NCI-H1048 (cell line): Measurements from ENCODE around the gene MGRN1.
"Not testable (repeated sequence)": the region's sequence is repeated elsewhere in the genome, so short reads cannot be mapped to it uniquely, and the experiment has no call there.

Experiments
- DNase-seq: peaks from one replicate; lab custom pipeline; 2025; lab: John Stamatoyannopoulos, UW

MGRN1 gene

DNA sequence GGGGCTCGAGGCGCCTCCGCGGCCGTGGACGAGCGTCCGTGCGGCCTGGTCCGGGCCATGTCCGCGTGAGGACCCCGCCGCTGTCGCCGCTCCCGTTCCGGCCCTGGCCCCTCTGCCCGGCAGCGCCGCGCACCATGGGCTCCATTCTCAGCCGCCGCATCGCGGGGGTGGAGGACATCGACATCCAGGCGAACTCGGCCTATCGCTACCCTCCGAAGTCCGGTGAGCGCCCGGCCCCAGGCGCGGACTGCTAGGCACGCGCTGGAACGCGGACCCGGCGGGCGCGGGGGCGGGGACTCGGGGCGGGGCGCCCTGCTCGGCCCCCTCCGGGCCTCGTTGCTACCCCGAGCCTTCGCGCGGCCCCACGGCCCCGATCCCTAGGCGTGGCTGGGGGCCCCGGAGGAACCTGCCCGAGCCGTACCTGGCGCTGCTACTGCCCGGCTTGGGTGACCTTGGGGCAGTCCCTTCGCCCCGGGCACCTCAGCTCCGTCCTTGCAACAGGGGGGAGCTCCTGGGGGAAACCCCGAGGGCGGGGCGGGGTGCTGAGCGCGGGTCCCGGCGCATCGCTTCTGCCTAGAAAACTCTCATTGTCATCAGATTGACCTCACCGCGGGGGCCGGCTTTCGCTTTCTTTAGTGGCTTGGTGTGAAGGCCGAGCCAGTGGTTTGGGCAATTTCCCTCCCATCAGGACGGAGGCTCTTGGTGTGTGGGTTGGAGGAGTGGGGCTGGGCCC is 367 bp downstream of the MGRN1 start:
- no peak for DNase-seq

- no peak for DNase-seq
These were observed 1.0 kb downstream of the MGRN1 start for GRCh38 chr16:4625560-4626159.

DNA sequence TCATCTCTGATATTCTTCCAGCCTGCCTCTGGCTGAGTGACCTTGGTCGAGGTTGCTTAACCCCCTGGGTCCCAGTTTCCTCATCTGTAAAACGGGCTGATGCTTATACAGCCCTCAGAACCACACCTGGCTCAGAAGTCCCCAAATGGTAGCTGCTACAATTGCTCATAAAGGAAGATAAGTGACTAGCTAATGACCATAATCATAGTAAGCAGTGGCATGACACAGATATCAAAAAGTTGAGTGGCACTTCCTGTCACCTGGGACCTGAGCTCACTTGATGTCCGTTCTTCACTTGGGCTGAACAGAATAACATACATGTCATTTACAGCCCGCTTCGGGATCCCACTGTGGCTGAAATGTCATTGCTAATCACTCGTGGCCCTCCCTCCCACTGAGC is 1.8 kb downstream of the MGRN1 start:
- no peak for DNase-seq

- DNase-seq: no peak
These were observed 3.7 kb downstream of the MGRN1 start for GRCh38 chr16:4628283-4628682.

DNA sequence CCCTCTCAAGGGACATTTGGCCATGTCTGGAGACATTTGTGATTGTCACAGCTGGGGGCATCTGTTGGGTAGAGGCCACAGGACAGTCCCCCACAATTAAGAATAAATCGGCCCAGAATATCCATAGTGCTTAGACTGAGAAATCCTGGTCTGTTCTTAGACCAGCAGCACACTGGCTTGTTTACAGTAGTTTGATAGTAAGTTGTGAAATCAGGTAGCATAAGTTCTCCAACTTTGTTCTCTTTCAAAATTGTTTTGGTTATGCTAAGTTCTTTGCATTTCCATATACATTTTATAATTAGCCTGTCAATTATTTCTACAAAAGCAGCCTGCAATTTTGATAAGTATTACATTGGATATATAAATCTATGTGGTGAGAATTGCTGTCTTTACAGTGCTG is 6.8 kb downstream of the MGRN1 start:
- no peak for DNase-seq

GRCh38 chr16:4633910-4634635 is 9.4 kb downstream of the MGRN1 start:
- no peak for DNase-seq

- DNase-seq: no peak
These were observed 10.1 kb downstream of the MGRN1 start for GRCh38 chr16:4634768-4635167.

- no peak for DNase-seq
These were observed 11.6 kb downstream of the MGRN1 start for GRCh38 chr16:4636196-4636595.

DNA sequence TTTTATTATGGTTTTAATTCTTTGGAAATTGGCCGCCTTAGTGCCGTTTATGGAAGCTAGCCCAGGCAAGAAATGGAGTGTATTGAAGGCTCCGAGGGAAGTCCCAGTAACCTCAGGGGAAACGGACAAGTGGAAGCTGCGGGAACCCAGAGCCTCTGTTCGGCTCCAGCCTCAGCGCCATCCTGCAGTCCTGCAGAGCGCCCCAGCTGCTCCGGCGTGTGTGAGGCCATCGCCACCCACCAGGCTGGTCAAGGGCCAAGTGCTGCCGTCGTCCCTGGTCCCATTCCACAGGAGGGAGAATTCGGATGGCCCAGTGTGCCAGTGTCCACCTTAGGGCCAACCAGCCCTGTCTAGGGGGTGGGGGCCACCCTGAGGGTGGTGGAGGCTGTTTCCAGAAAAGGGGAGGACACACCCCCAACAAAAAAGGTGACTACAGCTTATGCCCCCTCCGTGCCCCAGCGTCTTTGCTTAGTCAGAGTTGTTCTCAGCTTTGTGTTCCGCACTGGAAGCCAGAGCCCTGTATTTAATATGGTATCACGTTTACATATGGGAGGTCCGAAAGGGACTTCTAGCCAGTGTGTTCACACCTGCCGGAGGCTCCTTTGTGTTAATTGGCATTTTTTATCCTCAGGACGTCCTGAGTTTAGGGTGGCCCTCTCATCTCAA is 13.0 kb downstream of the MGRN1 start:
- no peak for DNase-seq

- no peak for DNase-seq
These were observed 15.4 kb downstream of the MGRN1 start for GRCh38 chr16:4639899-4640509.

GRCh38 chr16:4640572-4641305 is 16.1 kb downstream of the MGRN1 start:
- DNase-seq: no peak

- no peak for DNase-seq
These were observed 16.7 kb downstream of the MGRN1 start for GRCh38 chr16:4641306-4641687.

GRCh38 chr16:4641895-4642294 is 17.3 kb downstream of the MGRN1 start:
- no peak for DNase-seq

DNA sequence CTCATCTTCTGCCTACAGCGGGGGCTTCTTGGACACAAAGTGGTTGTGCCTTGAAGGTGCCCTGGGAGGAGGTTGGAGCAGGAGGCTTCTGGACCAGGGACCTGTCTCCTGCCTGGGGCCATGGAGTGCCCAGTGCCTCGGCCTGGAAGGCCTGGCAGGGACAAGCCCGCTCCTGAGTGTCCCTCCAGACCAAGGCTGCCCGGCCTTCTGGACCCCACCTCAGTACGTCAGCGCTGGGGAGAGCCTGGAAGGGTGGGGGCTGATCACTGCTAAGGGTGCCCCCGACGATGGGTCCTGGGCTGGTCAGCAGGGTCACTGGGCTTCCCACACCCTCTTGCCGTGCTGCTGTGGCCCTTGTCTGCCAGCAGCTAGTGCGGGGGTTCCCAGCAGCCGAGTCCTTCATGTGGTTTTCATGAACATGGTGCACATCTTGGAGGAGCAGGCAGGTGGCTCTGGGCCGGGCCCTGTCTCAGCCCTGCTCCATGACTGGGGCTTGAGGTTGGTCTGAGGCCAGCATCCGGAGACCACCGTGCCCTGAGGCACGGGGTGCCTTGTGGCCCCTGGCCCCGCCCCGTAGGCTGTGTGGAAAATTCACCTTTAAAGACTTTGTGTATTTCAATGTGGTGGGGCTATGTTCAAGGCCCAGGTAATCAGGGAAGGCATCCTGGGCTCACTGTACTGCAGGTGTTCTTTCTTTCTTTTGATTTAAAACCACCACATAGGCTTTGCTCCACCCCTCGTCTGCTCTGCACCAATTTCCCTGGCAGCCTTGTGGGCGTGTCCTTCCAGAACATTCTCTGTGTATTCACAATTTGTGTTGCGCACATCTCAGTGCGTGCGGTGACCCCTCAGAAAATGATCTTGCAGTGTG is 22.4 kb downstream of the MGRN1 start:
- DNase-seq: no peak

- DNase-seq: no peak
These were observed 23.0 kb downstream of the MGRN1 start for GRCh38 chr16:4647644-4647980.

DNA sequence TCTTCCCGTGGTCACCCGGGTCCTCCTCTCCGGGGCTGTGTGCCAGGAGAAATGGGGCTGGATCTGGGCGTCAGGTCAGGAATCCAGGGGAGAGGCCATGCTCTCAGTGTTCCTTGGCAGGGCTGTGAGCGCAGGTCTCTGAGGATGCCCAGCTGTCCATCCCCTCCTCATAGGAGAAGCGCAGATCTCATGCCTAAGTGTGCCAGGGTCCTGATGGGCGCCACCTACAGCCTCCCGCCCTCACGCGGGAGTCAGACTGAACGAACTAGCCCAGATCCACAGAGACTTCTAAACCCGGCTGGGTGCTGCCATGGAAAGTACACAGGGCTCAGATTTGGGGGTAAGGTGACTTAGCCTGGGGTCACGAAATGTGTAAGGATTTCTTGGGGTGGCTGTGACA is 24.3 kb downstream of the MGRN1 start:
- no peak for DNase-seq

GRCh38 chr16:4649744-4650442 is 25.3 kb downstream of the MGRN1 start:
- DNase-seq: no peak

DNA sequence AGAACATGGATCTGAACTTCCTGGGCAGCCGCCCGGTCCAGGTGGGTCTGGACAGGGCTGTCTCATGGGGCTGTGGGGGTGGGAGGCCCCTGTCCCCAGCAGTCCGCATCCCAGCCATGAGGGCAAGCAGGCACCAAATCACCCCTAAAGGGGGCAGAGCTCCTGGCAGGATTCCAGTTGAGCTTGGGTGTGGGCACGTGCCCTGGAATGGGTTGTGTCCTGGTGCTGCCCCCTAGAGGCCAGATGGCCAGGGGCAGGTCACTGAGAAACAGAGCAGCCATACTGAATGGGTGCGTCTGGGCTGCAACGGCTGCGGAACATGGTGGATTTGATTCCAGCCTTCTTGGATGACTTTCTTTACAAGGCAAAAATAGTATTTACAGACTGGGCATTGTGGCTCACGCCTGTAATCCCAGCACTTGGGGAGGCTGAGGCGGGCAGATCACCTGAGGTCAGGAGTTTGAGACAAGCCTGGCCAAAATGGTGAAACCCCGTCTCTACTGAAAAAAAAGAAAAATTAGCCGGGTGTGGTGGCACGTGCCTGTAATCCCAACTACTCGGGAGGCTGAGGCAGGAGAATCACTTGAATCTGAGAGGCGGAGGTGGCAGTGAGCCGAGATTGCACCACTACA is 25.9 kb downstream of the MGRN1 start:
- DNase-seq: not testable (repeated sequence)

- no peak for DNase-seq
These were observed 27.2 kb downstream of the MGRN1 start for GRCh38 chr16:4651827-4652226.

DNA sequence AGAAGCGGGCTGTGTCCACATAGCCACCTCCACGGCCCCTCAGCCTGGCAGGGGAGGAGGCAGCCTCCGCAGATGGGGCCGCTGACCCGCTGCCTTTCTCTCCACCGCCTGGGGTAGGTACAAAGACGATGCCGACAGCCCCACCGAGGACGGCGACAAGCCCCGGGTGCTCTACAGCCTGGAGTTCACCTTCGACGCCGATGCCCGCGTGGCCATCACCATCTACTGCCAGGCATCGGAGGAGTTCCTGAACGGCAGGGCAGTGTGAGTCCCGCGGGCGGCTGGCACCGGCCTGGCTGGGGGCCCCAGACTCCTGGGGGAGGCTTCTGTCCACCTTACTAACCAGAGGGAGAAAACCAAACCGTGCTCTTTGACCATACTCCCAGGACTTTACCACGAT is 27.9 kb downstream of the MGRN1 start:
- no peak for DNase-seq
